H1 (cell line): Measurements from ENCODE around the gene RAB36. TPM values are rescaled to one million over a fixed set of nuclear protein-coding genes. Genes with fewer than 3 reads are reported as not detected.

ENCODE experiments used
- EZH2 ChIP-seq: fragments of 200-600 bp; sonication (generic); IDR thresholded peaks from 2 replicates; pipeline ENCODE4 v1.7.1; 2012; ENCODE audit warnings: low read depth, mild to moderate bottlenecking, moderate library complexity, low read length, inconsistent platforms; ENCODE audit not compliant: severe bottlenecking
- FOSL1 ChIP-seq: IDR thresholded peaks from 2 replicates; pipeline ENCODE4 v1.6.1; 2011; ENCODE audit warnings: mild to moderate bottlenecking, low read depth, low read length, moderate library complexity; ENCODE audit not compliant: insufficient read depth
- KDM1A ChIP-seq: fragments of 200-600, 300-600 bp; sonication (generic); IDR thresholded peaks from 2 replicates; pipeline ENCODE4 v1.7.1; 2016; ENCODE audit warnings: mild to moderate bottlenecking, low read length, borderline replicate concordance
- POLR2A ChIP-seq, 2 experiments: IDR thresholded peaks; 1 replicate in 1 of 2; 2 replicates in 1 of 2; pipeline ENCODE4 v1.6.1; 2011; ENCODE audit warnings: low read depth in 2 of 2, low read length in 2 of 2, mild to moderate bottlenecking in 2 of 2; ENCODE audit errors: control extremely low read depth in 1 of 2
- POLR2AphosphoS5 ChIP-seq: IDR thresholded peaks from 2 replicates; pipeline ENCODE4 v1.6.1; 2011; ENCODE audit warnings: low read depth, low read length
- RFX5 ChIP-seq: IDR thresholded peaks from 2 replicates; pipeline ENCODE4 v1.6.1; 2011; ENCODE audit warnings: low read depth, low read length, improper control_type of control experiment, borderline replicate concordance
- RNF2 ChIP-seq: fragments of 200-900, 300-1000 bp; sonication (generic); IDR thresholded peaks from 2 replicates; pipeline ENCODE4 v1.7.1; 2016; ENCODE audit warnings: borderline replicate concordance, low read depth, mild to moderate bottlenecking, antibody characterized with exemption, low read length; ENCODE audit not compliant: poor library complexity, severe bottlenecking; ENCODE audit errors: missing control alignments
- SAP30 ChIP-seq: fragments of 300-600 bp; sonication (generic); IDR thresholded peaks from 2 replicates; pipeline ENCODE4 v1.7.1; 2012; ENCODE audit warnings: low read length, moderate library complexity, mild to moderate bottlenecking, inconsistent platforms; ENCODE audit not compliant: insufficient read depth, insufficient replicate concordance
- TBP ChIP-seq: IDR thresholded peaks from 2 replicates; pipeline ENCODE4 v1.6.1; 2011; ENCODE audit warnings: low read depth, low read length, improper control_type of control experiment
- USF2 ChIP-seq: IDR thresholded peaks from 2 replicates; pipeline ENCODE4 v1.6.1; 2011; ENCODE audit warnings: low read length, improper control_type of control experiment
- polyA plus RNA-seq, 7 experiments: library from polyadenylated mRNA; depleted of rRNA in 3 of 7; stranded (reverse) in 5 of 7; unstranded in 2 of 7; fragments of >200 nt in 5 of 7; fragments of 200-250 nt in 2 of 7; gene quantifications; 1 replicate in 5 of 7; 2 replicates in 1 of 7; 4 replicates in 1 of 7; pipeline versions ENCODE4 v1.2.1 to v1.2.3, GENCODE V29; 2011 to 2013; ENCODE audit warnings: missing spikeins in 2 of 7, mixed read lengths in 2 of 7
- total RNA-seq: library from RNA; stranded (reverse); fragmentation: NEBNext Ultra II Directional; extraction: Animal tissue kit (Norgen Biotek cat#: 25700); gene quantifications from 2 replicates; pipeline ENCODE4 v1.2.1, GENCODE V29; 2021

Gene RAB36
- total and polyA plus RNA-seq, 2 of the 8 experiments (the other 6 are each of a cell fraction or from before 2014, with no cell fraction given): 1.0 to 1.5 TPM

- TF ChIP-seq RNF2 (no peak), RFX5 (no peak), FOSL1 (no peak), POLR2A (IDR thresholded peaks at IDR 0.05; ENCODE audit: control extremely low read depth in 1 of 2, low read depth in 2 of 2, low read length in 2 of 2) (no peak), POLR2AphosphoS5 (no peak), SAP30 (no peak), KDM1A (no peak), TBP (no peak), USF2 (no peak), EZH2 (no peak)
These were observed 18.1 kb upstream of the RAB36 start (continued) for GRCh38 chr22:23127055-23127756.
